GM12878 (cell line): ENCODE measurements around the gene CHIA. TPM values are rescaled to one million over a fixed set of nuclear protein-coding genes. Genes with fewer than 3 reads are reported as not detected.

ENCODE experiments used
- ATAC-seq: fragments of 200-7000 bp; cut with Tn5 transposase; 3 replicates; pipeline ENCODE4 v1.9.1; 2020; ENCODE audit warnings: mild to moderate bottlenecking, moderate library complexity
- BruUV-seq: library from RNA; stranded (reverse); fragments of 400-500 nt; replicated peaks from 2 replicates; lab custom pipeline; 2021; lab: Mats Ljungman, UMichigan
- CTCF ChIA-PET: fragments of 300-600 bp; sonication (Branson Sonifier 250); formaldehyde crosslinking; extraction: SDS; loops from one replicate; lab custom pipeline; 2021; ENCODE audit warnings: inconsistent platforms; lab: Yijun Ruan, JAX
- POLR2A ChIA-PET: fragments of 350-600 bp; formaldehyde crosslinking; extraction: SDS; loops from one replicate; lab custom pipeline; 2021; ENCODE audit warnings: inconsistent platforms; lab: Charles Lee
- RAD21 ChIA-PET: fragments of 300-600 bp; sonication (Branson Sonifier 250); formaldehyde crosslinking; loops from one replicate; lab custom pipeline; 2023; ENCODE audit warnings: antibody characterized with exemption; ENCODE audit not compliant: unreplicated experiment; lab: Charles Lee
- SMC1A ChIA-PET: fragments of 300-600 bp; sonication (Branson Sonifier 250); formaldehyde crosslinking; loops from one replicate; lab custom pipeline; 2023; ENCODE audit not compliant: unreplicated experiment, uncharacterized antibody; lab: Charles Lee
- DNase-seq: peaks from one replicate; pipeline ENCODE4 v3.0.0-alpha.2; 2011; ENCODE audit warnings: low read depth, low spot score
- FAIRE-seq: peaks from 3 replicates; lab custom pipeline; 2011; peaks lifted over from hg19 to GRCh38; lab: Jason Lieb, UNC
- H2AFZ ChIP-seq: 2 replicates; pipeline ENCODE4 v1.6.0; 2011; ENCODE audit warnings: low read depth, low read length, control low read depth; ENCODE audit not compliant: control insufficient read depth
- H3K27ac ChIP-seq: 2 replicates; pipeline ENCODE4 v1.5.1; 2011; ENCODE audit warnings: control low read depth; ENCODE audit not compliant: control insufficient read depth, insufficient read depth
- H3K27me3 ChIP-seq, 2 experiments: replicated peaks in 1 of 2; 2 replicates each; pipeline versions ENCODE4 v1.6.0 to v1.6.1; 2011; ENCODE audit warnings: low read length in 1 of 2; ENCODE audit not compliant: control insufficient read depth in 2 of 2, insufficient read depth in 2 of 2
- H3K36me3 ChIP-seq, 2 experiments: 2 replicates each; pipeline ENCODE4 v1.5.1; 2011; ENCODE audit warnings: low read length in 1 of 2; ENCODE audit not compliant: control insufficient read depth in 2 of 2, insufficient read depth in 2 of 2
- H3K4me1 ChIP-seq: 2 replicates; pipeline ENCODE4 v1.6.1; 2011; ENCODE audit warnings: mild to moderate bottlenecking, low read length, moderate library complexity, mixed read lengths; ENCODE audit not compliant: control insufficient read depth, insufficient read depth
- H3K4me2 ChIP-seq: 2 replicates; pipeline ENCODE4 v1.6.0; 2011; ENCODE audit warnings: control low read depth; ENCODE audit not compliant: control insufficient read depth, insufficient read depth
- H3K4me3 ChIP-seq: fragments of 200-600 bp; sonication (generic); 2 replicates; pipeline ENCODE4 v1.5.1; 2016
- H3K79me2 ChIP-seq: 2 replicates; pipeline ENCODE4 v1.6.0; 2011; ENCODE audit warnings: low read length; ENCODE audit not compliant: control insufficient read depth, insufficient read depth
- H3K9ac ChIP-seq: 2 replicates; pipeline ENCODE4 v1.8.0; 2011; ENCODE audit warnings: low read length, control low read depth, mixed read lengths; ENCODE audit not compliant: control insufficient read depth, insufficient read depth
- H3K9me3 ChIP-seq: replicated peaks from 3 replicates; pipeline ENCODE4 v1.5.1; 2011; ENCODE audit warnings: mild to moderate bottlenecking, low read length; ENCODE audit not compliant: control insufficient read depth, insufficient read depth
- H4K20me1 ChIP-seq: 2 replicates; pipeline ENCODE4 v1.6.0; 2011; ENCODE audit not compliant: control insufficient read depth, insufficient read depth
- CHD2 ChIP-seq: IDR thresholded peaks from 2 replicates; pipeline ENCODE4 v1.6.1; 2011; ENCODE audit warnings: low read depth, low read length, improper control_type of control experiment, borderline replicate concordance
- EED ChIP-seq: sonication (generic); IDR thresholded peaks from 2 replicates; pipeline ENCODE4 v1.6.1; 2016; ENCODE audit warnings: antibody characterized with exemption, low read depth
- MXI1 ChIP-seq: fragments of 150-350 bp; IDR thresholded peaks from 2 replicates; pipeline ENCODE4 v1.6.1; 2011; ENCODE audit warnings: low read depth, mild to moderate bottlenecking, inconsistent platforms, low read length, improper control_type of control experiment
- MYB ChIP-seq: fragments of 150-350 bp; IDR thresholded peaks from 2 replicates; pipeline ENCODE4 v1.6.1; 2014; ENCODE audit warnings: mild to moderate bottlenecking, low read depth, low read length, borderline replicate concordance
- NBN ChIP-seq: fragments of 450-650 bp; IDR thresholded peaks from 2 replicates; pipeline ENCODE4 v1.6.1; 2016
- RBBP5 ChIP-seq: fragments of 200-600 bp; sonication (generic); conservative IDR thresholded peaks from 2 replicates; pipeline ENCODE4 v1.6.1; 2016
- SPI1 ChIP-seq: IDR thresholded peaks from 2 replicates; pipeline ENCODE4 v1.6.1; 2011; ENCODE audit warnings: low read depth, mild to moderate bottlenecking, low read length, moderate library complexity, borderline replicate concordance; ENCODE audit not compliant: insufficient read depth
- STAT1 ChIP-seq: fragments of 450-650 bp; conservative IDR thresholded peaks from 2 replicates; pipeline ENCODE4 v1.6.1; 2014; ENCODE audit warnings: antibody characterized with exemption, mild to moderate bottlenecking
- in situ Hi-C: fragments of 300-500 bp; cut with MboI; formaldehyde crosslinking; loops from 9 replicates; pipeline ENCODE4 v1.14.3; 2018; ENCODE audit warnings: mixed read lengths
- intact Hi-C: fragments of 100-400 bp; cut with micrococcal nuclease; formaldehyde crosslinking; loops from one replicate; pipeline ENCODE4 v1.14.2; 2022; ENCODE audit not compliant: unreplicated experiment
- polyA plus RNA-seq, 11 experiments: library from polyadenylated mRNA; depleted of rRNA in 4 of 11; unstranded in 6 of 11; stranded (reverse) in 5 of 11; fragments of >200 nt; fragmentation: Nextera tagmentation in 4 of 11; fragmentation: Illumina TruSeq in 1 of 11; extraction: Ambion mirVana in 4 of 11; extraction: Trizol in 1 of 11; gene quantifications; 1 replicate in 1 of 11; 2 replicates in 10 of 11; pipeline versions ENCODE4 v1.2.1 to v1.2.3, GENCODE V29; 2011 to 2016; ENCODE audit warnings: inconsistent platforms in 2 of 11, missing spikeins in 2 of 11, low read depth in 1 of 11
- total RNA-seq, 4 experiments: library from RNA; depleted of rRNA in 3 of 4; stranded (reverse); fragments of >200 nt in 3 of 4; fragmentation: Illumina TruSeq in 1 of 4; extraction: Trizol in 1 of 4; gene quantifications; 2 replicates each; pipeline versions ENCODE4 v1.2.1 to v1.2.3, GENCODE V29; 2013 to 2021
- TF ChIP-seq, protein P1 (sequence below): IDR thresholded peaks from 2 replicates; pipeline ENCODE4 v1.6.1; 2012; ENCODE audit warnings: low read depth, low read length, improper control_type of control experiment
- TF ChIP-seq, protein P2 (sequence below): fragments of 450-650 bp; formaldehyde crosslinking; IDR thresholded peaks from 2 replicates; pipeline ENCODE4 v1.4.0; 2020; ENCODE audit warnings: mild to moderate bottlenecking, moderate library complexity

CHIA gene
- total and polyA plus RNA-seq, 10 of the 15 experiments (the other 5 are each of a cell fraction or from before 2014, with no cell fraction given) = 0.21 TPM; not detected in 9

DNA sequence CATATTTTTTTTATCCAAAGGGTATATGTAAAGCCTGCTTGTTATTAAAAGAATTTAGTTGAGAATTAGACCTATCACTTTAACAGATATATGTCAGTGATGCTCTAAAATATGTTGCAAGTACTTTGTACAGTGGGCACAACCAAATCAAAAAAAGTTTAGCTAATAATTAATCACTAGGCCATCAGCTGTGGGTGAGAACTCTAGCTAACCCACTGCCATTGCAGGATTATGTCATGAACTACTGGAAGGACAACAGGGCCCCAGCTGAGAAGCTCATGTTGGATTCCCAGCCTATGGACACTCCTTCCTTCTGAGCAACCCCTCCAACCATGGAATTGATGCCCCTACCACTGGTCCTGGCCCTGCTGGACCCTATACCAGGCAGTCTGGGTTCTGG lies 6.8 kb upstream of the CHIA start:
- no TSS peak for BruUV-seq
- no peaks in the 10 kb centered on the region for H3K79me2 ChIP-seq
- no peak overlapping the region for H3K4me3 ChIP-seq
- no peak overlapping the region for H2AFZ ChIP-seq
- FAIRE-seq = no peak
- DNase-seq = no peak
- in situ Hi-C loops = no loop called here
- ChIA-PET SMC1A (no interaction called here), POLR2A (no interaction called here), RAD21 (no interaction called here), CTCF (interaction anchor here (0.7 kb wide), 1 partner anchor 9 kb away, joined by 3 read pairs; no protein-coding TSS in a partner anchor)
- no peak for ATAC-seq
- TF ChIP-seq MYB (no peak), NBN (no peak), EED (no peak), SPI1 (no peak), MXI1 (no peak), STAT1 (no peak), RBBP5 (no peak), CHD2 (no peak)
- TF ChIP-seq, protein P1, sequence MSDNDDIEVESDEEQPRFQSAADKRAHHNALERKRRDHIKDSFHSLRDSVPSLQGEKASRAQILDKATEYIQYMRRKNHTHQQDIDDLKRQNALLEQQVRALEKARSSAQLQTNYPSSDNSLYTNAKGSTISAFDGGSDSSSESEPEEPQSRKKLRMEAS = no peak
- TF ChIP-seq, protein P2, sequence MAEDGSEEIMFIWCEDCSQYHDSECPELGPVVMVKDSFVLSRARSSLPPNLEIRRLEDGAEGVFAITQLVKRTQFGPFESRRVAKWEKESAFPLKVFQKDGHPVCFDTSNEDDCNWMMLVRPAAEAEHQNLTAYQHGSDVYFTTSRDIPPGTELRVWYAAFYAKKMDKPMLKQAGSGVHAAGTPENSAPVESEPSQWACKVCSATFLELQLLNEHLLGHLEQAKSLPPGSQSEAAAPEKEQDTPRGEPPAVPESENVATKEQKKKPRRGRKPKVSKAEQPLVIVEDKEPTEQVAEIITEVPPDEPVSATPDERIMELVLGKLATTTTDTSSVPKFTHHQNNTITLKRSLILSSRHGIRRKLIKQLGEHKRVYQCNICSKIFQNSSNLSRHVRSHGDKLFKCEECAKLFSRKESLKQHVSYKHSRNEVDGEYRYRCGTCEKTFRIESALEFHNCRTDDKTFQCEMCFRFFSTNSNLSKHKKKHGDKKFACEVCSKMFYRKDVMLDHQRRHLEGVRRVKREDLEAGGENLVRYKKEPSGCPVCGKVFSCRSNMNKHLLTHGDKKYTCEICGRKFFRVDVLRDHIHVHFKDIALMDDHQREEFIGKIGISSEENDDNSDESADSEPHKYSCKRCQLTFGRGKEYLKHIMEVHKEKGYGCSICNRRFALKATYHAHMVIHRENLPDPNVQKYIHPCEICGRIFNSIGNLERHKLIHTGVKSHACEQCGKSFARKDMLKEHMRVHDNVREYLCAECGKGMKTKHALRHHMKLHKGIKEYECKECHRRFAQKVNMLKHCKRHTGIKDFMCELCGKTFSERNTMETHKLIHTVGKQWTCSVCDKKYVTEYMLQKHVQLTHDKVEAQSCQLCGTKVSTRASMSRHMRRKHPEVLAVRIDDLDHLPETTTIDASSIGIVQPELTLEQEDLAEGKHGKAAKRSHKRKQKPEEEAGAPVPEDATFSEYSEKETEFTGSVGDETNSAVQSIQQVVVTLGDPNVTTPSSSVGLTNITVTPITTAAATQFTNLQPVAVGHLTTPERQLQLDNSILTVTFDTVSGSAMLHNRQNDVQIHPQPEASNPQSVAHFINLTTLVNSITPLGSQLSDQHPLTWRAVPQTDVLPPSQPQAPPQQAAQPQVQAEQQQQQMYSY (CRISPR knock-in tag) = no peak
- no peaks in the 10 kb centered on the region for H3K9me3 ChIP-seq
- no peak overlapping the region for H3K4me2 ChIP-seq
- peaks cover 0 to 5% of the 10 kb centered on the region in 2 experiments; a peak in 1 of 4 replicates for H3K27me3 ChIP-seq
- no peaks in the 10 kb centered on the region for H3K4me1 ChIP-seq
- no peak overlapping the region for H3K9ac ChIP-seq
- no peaks in the 10 kb centered on the region for H3K36me3 ChIP-seq
- H4K20me1 ChIP-seq = no peaks in the 10 kb centered on the region
- intact Hi-C loops = no loop called here
- no peak overlapping the region for H3K27ac ChIP-seq
